Stomach (tissue), 4 donors: ENCODE results near the gene LCLAT1.

Source experiments
- CTCF ChIP-seq, 7 experiments: fragments of 450-650 bp in 4 of 7; fragments of 200-600 bp in 3 of 7; sonication (generic) in 3 of 7; IDR thresholded peaks; one replicate each; pipeline ENCODE4 v1.5.1; 2016 to 2019; ENCODE audit warnings: antibody characterized with exemption in 7 of 7, control low read depth in 2 of 7, mild to moderate bottlenecking in 1 of 7
- POLR2A ChIP-seq, 4 donors: fragments of 450-650 bp; IDR thresholded peaks; one replicate each; pipeline ENCODE4 v1.6.1; 2016; ENCODE audit warnings: antibody characterized with exemption in 4 of 4, control low read depth in 2 of 4, mild to moderate bottlenecking in 1 of 4, moderate library complexity in 1 of 4
- POLR2AphosphoS5 ChIP-seq, 3 donors: sonication (generic); formaldehyde crosslinking; IDR thresholded peaks; one replicate each; pipeline ENCODE4 v1.6.1; 2016; ENCODE audit warnings: antibody characterized with exemption in 3 of 3

GRCh38 chr2:30548386-30548785 lies 101.3 kb downstream of the LCLAT1 start:
- TF ChIP-seq CTCF (IDR thresholded peaks at IDR 0.05), result no peak
- TF ChIP-seq POLR2AphosphoS5 (IDR thresholded peaks at IDR 0.05), result no peak
- no peak for TF ChIP-seq POLR2A (IDR thresholded peaks at IDR 0.05)
